GM20431 (cell line): Measurements from ENCODE around the gene CAMK1G.

Experiments used
- in situ Hi-C: fragments of 300-500 bp; cut with MseI, MboI; formaldehyde crosslinking; loops from one replicate; pipeline ENCODE4 v1.15.0; 2020; ENCODE audit warnings: low sequenced_read_pairs; ENCODE audit not compliant: unreplicated experiment

The CAMK1G gene

DNA sequence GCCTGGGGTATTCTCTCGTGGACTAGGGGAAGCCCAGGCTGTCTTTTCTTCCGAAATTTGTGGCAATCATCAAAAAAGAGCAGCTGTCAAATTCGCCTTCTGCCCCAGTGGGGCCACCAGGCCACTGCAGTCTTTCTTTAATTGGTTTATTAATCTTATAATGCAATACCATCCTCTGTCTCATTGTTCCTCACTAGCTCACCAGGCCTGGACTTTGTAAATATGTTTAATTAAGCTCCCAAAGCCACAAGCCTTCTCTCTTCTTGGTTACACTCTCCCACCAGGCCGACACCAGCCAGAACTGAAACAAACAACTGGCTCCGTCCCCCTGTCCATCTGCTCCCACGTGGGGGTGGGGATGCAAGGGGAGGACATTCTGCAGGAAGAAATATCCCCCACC lies 22.0 kb upstream of the CAMK1G start:
- in situ Hi-C loops: no loop called here

DNA sequence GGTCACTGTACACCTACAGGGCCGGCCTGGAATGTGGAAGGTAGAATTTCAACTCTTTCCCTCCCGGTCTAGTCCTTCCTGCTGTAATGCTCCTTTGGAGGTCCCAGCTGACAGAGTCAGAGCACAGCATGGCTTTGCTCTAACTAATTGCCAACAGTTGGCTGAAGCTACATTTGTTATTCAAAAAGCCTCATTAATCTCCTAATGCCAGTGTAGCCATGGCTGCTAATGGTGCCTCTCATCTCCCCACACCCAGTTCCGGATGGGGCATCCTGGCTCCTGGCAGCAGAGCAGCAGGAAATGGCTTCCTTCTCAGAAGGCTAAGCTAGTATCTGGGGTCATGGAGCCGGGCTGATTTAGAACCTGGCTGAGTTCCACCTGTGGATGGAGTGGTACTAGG lies 18.7 kb upstream of the CAMK1G start:
- in situ Hi-C loops: no loop called here

DNA sequence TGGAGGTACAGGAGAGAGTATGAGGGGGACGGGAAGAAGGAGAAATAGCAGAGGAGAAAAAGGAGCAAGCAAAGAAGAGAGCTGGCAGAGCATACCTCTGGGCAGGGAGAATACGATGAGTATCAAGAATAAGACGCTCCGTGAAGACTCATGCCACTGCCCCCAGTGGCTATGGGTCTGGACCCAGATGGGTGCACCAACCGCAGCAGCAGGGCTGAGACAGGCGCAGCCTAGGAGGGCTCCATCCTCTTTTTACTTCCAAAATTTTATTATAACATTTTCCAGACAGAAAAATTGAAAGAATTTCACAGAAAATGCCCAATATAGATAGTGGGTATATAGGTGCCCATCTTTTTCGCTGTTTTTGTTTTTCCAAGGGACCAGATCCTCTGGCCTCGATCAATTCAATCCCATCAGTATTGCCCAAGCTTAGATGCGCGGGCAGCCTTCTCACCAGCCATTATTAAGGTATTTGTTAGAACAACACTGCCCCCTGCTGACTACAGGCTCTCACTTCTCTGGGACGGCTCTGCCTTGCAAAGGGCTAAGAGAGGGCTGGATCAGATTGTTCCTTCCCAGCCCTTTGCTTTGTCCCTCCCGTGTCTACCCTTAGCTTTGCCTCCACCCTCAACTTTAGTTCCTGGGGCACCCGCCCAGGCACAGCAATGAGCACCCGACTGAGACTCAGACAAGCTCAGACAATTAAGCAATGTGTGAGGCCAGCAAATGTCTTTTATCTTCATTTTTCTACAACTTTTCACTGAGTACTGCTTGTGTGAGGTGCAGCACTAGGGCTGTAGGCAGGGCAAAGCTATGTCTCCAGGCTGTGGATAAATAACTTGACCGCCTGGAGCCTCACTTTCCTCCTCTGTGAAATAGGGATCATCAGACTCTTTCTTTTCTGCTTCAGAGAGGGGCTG lies 17.5 kb upstream of the CAMK1G start:
- in situ Hi-C loops: no loop called here

DNA sequence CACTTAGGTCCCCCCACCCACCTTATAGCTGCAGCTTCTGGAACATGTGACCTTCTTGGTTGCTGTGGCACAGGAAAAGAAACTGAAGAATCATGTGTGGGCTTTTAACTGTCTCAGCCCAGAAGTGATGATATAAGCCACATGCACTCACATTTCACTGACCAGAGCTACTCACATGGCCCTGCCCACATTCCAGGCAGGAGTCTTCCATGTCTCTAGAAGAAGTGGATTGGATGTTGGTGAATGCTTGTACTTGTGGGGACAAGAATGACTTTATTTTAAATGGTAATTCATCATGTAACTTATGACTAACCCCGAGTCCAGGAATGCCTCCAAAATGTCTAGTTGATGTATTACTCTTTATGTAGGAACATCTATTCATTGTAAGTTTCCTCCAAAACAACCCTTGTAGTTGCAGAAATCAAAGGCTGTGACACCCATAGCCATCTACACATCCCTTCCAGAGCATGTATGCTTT lies 15.8 kb upstream of the CAMK1G start:
- in situ Hi-C loops: no loop called here

DNA sequence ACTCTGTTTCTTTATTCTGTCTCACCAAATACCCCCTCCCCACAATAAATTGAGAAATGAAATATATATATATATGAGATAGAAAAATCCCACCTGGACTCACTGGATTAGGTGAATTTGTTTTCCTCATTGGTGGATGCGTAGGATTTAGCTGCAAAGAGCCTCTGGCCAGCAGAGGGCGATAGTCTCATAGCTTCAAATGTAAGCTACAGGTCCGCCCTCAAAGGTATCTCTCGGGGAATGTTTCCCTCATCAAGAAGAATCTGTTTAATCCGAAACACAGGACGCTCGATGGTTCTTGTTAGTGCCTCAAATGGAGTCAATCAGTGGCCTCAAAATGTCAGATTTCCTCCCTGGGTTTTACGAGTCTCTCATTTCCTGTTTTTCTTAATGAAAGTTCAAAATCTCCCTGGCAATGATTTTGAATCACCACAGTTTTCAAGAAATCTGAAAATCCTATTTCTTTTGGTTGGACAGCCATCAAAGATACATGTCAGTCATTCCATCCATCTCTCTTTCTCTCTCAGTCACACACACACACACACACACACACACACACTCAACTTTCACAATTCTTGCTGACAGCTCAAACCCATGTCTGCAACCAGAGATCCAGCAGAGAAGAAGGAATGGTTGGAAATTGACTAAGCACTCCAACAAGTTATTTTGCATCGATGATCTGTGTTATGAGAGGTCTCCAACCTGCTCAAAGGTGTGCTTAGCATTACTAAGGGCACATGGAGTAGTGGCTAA lies 13.9 kb upstream of the CAMK1G start:
- in situ Hi-C loops: loop anchor here (10.0 kb wide), 1 partner anchor 125 kb away; no protein-coding TSS in a partner anchor

DNA sequence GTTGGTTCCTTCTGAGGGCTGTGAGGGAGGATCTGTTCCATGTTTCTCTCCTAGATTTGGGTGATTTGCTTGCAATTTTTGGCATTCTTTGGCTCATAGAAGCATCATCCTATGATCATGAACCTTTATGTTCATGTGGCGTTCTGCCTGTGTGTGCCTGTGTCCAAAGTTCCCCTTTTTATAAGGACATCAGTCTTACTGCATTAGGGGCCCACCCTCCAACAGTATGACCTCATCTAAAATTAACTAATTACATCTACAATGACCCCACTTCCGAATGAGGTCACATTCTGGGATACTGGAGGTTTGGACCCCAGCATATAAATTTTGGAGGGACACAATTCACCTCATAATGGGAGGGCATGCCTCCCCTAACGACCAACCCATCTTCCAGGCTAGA lies 12.8 kb upstream of the CAMK1G start:
- in situ Hi-C loops: loop anchor here (10.0 kb wide), 1 partner anchor 124 kb away; no protein-coding TSS in a partner anchor

DNA sequence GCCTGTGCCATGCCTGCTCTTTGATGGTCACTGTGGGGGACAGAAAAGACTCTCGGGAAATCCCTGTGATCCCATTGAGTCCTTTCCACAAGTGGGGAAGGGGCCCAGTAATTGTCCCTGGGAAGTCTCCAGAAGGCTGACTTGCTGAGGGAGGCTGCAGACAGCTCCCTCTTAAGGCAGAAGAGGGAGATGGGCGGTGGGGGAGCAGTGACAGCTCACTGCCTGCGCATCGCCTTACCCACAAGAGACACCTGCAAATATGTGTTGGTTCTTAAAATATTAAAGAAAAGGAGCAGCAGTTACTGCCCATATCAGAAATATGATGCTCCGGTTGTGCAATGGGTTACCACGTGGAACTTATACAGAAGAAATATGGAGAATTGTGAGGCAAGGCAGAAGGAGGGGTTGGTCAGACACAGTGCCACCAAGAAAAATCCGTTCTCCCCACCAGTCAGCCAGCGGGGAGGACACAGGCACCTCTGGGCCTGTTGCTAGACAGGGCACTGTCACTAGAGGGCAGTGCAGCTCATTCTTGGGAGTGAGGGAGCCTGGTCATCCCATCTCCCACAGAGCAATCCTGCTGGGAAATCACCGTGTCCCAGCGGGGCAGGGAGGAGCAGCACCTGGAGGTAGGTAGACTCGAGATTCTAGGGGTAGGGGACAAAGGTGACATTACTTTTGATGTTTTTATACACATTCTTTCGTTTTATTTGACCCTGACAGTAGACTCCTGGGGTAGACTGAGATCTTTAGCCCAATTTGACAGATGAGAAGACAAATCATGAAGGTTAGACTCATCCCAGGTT lies 6.9 kb upstream of the CAMK1G start:
- in situ Hi-C loops: loop anchor here (10.0 kb wide), 1 partner anchor 118 kb away; no protein-coding TSS in a partner anchor

DNA sequence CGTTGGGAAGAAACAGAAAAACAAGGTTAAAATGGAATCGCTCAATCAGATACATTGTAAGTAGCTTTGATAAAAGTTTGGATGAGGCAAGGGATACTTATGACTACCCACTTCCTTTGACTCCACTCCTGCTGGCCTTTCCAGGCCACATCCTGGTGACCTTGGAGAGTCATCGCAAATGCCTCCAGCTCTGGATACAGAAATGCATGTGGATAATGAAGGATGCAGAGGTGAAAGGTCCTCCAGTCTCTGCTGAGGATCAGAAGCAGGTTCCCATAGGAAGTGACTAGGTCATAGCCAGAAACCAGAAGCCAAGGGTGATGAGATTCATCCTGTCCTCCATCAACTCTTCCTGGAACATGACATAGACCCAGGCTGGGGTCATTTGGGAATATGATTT lies 6.2 kb upstream of the CAMK1G start:
- in situ Hi-C loops: loop anchor here (10.0 kb wide), 1 partner anchor 117 kb away; no protein-coding TSS in a partner anchor

DNA sequence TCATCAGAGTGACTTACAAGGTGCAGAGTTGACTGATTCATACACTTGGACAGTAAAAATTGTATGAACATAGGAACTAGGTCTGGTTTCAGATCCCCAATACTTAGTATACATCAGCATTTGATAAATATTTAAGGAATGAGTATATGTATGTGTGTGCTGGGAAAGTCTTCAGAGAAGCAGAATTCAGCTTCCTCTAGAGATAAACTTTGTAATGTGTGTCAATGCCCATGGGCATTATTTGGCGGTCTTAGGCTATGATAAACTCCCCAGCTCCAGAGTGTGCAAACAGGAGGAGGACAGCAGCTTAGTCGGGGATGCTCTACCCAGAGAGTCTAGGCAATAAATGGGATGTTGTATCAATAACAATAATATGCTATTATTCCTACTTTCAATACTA lies 2.9 kb upstream of the CAMK1G start:
- in situ Hi-C loops: no loop called here

DNA sequence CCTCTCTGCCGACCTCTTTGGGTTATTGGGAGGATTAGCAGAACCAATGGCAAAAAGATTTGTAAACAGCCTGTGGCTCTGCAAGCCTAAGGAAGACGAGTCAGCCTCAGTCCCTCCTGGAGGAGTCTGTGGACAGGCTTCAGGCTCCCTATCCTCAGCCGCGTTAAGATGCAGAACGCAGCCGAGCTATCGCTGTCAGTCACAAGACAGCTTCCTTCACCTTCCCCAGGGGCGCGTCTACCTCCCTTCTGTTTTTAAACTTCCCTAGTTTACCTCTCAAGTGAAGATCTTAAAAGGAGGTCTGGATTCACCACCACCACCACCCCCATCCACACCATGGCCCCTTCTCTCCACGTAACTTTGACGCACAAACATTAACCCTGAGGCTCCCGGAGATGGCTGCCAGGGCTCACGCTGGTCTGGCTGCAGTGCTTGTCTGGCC lies 738 bp downstream of the CAMK1G start:
- in situ Hi-C loops: no loop called here

DNA sequence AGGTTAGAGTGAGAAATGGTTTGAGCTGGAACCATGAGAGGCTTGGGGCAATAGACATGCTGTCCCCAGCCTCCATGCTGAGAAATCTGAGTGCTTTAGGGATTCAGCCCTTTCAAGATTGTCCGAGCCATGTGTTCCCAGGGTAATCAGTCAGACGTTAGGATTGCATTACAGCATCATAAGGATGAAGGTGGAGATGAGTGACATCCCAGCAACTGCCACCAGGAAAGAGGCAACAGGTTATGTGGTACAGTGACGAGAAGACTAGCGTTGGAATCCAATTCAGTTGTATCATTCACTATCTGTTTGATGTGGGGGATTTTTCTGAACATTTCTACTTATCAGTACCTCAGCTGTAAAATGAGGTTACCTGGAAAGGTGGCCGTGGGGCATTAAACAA lies 1.7 kb downstream of the CAMK1G start:
- in situ Hi-C loops: no loop called here

DNA sequence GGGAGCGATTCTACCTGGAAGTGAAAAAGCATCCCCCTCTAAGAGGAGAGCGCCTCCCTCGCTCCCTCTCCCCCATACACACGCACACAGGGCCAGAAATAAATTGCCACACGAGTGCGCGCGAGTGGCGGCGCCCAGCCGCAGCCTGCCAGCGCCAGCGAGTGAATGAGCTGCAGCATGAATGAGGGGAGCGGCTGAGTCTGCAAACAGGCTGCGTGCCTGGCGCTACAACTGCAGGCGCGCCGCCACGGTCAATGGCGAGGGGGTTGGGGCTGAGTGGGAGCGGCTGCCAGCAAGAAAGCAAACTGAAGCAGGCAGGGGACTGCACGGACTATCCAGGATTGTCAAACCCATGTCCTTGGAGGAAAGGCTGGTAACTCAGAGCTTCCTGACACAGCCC lies 2.2 kb downstream of the CAMK1G start:
- in situ Hi-C loops: no loop called here

DNA sequence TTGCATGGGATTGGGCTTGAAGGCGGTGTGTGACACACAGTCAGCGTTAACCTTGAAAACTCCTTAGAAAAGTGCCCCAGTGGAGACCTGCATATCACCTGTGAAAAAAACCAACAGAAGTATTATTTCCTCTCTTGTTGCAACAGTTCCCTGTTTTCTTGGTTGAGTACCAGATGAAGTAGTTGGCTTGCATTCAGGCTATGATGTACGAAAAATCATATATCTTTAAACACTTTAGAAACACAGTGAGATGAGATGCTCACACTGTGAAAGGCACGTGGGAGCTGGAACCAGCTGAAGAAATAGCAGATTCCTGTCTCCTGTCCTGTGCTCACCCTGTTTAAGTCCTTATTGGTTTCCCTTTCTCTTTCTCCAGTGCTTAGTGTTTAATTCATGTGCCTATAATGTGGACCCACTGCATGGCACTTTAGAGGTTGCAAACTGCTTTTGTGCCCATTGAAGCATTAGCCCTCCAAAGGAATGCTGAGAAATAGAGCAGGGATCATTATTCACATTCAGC lies 2.8 kb downstream of the CAMK1G start:
- in situ Hi-C loops: no loop called here

DNA sequence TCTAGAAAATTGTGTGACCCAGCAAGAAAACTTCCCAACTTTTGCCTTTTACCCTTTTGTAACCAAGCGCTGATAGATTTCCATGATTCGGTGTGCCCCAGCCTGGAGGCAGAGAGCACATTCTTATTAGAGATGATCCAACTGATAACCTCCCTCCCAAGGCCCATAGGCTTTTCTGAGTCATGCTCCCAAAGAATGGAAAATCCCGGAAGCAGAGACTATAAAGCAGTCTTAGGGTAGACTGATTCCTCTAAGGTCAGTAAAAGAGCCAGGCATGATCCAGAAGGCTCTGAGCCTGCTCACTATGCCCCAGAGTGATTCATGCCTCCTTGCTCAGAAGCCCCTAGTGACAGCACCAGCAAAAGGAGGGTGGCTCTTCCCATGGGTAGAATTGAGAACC lies 4.3 kb downstream of the CAMK1G start:
- in situ Hi-C loops: no loop called here

DNA sequence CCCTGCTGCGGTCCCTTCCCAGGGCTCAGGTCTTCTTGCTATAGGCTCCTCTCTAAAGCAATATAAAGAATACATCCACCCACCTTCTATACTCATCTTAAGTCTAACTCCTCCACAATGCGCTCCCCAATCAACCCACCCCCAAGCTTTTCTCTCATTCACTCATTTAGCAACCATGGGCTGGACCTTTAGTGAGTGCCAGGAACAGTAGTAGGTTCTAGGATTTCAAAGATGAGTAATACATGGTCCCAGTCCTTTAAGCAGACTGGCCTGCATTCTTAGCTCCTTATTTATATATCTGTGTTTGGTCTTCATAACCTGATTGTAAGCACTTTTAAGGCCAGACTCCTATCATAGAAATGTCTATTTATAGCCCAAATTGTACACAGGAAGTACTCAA lies 5.9 kb downstream of the CAMK1G start:
- in situ Hi-C loops: no loop called here

DNA sequence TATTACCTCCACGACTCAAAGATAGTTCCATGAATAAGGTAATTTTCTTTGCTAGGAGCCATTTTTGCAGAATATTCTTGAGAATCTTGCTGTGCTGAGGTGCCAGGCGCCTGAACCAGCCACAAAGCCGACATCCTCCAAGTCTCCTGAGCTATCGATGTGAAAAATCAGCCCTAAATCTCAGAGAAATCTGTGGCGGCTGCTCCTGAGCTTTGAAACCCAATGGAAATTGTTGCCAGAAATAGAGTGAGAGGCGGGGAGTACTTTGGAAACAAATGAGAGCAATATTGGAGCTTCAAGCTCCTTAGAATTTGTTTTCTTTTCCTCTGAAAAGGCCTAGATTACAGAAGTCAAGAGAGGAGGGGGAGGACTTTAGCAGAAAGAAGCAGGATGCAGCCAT lies 6.3 kb downstream of the CAMK1G start:
- in situ Hi-C loops: no loop called here

DNA sequence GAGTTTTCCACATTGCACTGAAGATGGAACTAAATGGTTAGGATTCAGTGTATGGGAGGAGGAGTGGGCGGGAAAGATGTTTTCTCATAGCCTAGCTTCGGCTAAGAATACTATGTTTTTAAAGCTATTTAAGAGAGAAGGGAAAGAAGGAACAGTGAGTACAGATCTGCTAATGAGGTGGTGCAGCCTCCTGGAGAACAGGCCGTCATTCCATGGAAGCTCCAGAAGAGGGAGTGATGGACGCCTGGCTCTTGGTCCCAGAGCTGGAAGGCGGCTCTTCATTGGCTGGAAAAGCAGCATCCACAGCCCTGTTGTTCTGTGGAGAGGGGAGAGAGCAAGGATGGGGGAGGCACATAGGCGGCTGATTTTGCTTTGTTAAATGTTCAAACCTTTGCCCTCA lies 6.9 kb downstream of the CAMK1G start:
- in situ Hi-C loops: no loop called here

DNA sequence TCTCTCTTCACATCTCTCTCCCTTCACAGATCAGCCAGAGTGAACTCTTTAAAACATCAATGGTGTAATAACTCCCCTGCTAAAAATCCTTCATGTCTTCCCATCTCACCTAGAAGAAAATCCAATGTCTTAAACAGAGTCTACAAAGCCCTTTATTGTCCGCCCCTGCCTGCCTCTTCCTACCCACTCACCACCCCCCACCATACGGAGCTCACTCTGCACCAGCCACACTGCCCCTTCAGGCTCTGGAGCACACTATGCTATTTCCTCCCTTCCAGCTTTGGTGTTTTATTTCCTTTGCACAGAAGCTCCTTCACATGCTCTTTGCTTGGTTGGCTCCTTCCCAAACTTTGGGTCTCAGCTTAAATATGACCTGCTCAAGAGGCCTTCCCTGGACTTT lies 10.2 kb downstream of the CAMK1G start:
- in situ Hi-C loops: no loop called here

DNA sequence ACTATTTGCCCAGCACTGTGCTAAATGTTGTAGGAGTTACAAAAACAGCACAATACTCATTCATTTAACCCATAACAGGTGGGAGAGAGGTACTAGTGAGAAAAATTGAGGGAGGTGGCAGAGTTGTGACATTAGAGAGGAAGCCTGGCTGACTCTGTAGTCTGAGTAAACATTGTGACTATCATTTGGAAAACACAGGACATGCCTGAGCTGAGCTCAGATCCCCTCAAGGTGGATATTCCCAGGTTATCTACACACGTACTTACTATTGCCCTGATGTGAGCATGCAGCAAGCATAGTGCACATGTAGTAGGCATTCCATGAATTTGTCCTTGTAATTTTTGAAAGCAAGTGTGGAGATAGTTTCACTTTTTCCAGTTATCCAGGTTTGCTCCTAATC lies 10.9 kb downstream of the CAMK1G start:
- in situ Hi-C loops: no loop called here

DNA sequence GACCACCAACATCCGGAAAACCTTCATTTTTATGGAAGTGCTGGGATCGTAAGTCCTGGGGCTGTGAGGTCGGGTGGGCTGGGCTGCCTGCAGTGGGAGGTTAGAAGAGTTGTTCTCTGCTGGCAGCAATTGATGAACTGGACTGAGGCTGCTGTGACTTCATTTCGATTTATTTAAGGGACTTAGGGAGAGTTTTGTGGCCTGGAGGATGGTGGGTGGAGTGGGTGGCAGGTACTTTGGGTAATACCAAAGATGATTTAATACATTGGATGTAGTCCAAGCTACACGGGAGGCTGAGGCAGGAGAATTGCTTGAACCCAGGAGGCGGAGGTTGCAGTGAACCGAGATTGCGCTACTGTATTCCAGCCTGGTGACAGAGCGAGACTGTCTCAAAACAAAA lies 11.5 kb downstream of the CAMK1G start:
- in situ Hi-C loops: no loop called here
